ENCODE measurements around the gene ARHGEF7.

The ARHGEF7 gene

DNA sequence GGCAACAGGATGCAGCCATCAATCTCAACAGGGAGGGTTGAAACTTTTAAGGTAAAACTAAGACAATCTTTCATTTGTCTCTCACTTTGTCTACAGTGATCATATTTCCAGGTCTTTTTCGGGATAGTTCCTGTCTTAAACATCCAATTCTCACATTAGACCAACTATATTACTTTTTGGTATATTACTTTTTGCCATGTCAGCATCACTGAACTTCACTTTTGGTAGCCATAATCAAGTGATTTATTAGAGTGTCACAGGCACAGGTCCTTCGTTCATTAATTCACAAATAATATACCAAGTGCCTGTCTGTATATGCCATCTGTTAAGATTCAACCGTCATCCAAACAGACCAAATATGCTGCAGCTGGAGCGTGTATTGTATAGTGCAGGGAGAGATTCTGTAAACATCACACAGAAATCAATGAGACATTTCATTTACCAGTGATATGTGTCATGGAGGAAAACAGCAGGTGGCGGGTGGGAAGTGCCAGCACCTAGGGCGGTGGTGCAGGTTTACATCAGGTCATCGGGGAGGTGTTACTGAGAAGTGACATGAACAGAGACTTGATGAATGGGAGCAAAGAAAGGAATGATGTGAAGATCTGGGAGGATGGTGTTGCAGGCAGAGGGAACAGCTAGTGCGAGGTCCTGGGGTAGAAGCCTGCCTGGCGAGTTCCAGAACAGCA is 24.9 kb downstream of the ARHGEF7 start:
- no peak for DNase-seq (ENCODE audit: low spot score)

DNA sequence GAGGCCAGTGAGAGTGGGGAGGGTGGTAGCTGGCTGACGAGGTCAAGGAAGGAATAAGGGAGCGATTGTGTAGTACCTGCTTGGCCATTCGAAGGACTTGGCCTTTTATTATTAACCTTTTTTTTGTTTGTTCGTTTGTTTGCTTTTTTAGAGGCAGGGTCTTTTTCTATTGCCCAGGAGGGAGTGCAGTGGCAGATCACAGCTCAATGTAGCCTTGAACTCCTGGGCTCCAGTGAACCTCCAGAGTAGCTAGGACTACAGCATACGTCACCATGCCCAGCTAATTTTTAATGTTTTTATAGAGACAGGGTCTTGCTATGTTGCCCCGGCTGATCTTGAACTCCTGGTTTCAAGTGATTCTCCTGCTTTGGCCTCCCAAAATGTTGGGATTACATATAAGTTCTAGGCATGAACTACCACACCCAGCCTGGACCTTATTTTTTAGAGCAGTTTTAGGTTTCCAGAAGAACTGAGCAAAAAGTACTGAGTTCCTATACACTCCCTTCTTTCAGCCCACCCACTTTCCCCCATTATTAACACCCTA is 25.5 kb downstream of the ARHGEF7 start:
- no peak for DNase-seq (ENCODE audit: low spot score)

DNA sequence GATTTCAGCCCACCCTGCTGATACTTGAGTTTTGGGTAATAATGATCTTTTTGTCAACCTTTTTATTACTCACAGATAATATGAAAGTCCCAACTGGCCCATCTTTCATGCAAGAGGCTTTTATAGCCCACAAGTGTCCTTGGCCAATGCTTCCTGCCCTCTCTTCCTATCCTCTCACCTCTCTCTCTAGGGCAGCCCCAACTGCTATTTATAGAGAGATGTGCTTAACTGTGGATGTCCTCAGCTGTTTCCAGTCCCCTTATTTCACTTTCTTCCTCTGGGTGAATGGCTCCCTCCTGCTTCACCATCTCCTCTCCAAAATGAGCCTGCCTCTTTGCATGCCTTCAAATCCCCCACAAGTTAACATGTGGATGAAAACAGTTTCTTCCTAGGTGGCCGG is 27.4 kb downstream of the ARHGEF7 start:
- DNase-seq (ENCODE audit: low spot score): no peak

DNA sequence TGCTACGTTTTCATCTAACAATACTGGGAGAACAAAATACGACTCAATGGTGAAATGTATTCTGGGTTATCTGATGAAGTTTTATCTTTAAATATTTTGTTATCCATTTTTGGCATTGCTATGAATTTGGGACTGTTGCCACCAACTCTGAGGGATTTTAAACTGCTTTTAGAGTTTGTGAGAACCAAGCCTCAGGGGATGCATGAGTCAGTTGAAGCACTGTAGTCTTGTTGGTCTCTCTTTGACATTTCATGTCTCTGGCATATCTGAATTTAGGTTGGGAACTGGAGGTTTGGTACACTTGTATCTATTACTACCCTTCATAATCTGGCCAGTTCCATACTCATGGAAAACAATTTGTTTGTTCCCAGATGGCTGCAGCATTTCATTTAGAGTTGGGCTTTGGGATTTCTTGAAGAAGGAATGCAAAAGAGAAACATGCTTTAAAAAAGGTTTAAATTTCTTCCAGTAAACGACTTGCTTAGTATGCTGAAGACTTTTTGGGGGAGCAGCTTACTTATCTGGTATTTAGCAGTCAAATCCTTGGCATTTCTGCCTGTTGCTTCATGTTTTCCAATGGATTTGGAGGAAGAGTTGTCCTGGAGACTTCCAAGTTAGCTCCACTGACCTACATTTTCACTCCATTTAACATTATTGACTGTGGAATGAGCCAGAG is 28.9 kb downstream of the ARHGEF7 start:
- DNase-seq (ENCODE audit: low spot score): no peak

DNA sequence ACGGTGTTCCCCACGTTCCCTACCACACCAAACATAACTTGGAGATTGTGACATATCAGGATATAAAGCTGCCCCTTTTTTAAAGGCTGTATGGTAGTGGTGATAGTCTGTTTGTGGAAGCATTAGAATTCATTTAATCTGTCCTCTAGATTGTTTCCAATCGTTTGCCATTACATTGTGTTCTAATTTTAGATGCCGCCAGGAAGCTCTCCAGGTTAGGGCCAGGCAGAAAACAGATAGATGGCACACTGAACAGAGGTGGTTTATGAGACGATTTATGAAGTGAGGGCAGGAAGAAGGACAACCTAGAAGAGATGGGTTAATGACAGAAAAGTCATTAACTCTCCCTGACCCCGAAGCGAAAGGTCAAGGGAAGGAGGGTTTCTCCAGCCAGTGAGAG is 30.0 kb downstream of the ARHGEF7 start:
- no peak for DNase-seq (ENCODE audit: low spot score)

DNA sequence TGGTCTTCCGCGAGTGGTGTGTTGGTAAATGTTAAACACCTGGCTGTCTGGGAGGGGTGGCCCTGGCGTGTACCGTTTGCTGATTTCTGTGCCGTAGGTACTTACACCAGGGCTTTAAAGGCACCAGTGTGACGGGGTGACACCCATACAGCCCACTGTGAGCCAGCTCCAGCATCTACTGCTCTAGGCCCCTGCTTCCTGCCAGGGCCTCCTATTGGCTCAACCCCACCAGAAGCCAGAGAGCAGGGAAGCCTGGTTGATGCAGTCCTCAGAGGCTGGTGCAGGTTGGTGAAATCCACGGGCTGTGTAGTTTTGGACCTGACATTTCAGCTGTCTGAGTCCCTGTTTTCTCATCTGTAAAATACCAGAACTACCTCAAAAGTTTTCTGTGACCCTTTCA is 30.4 kb downstream of the ARHGEF7 start:
- no peak for DNase-seq (ENCODE audit: low spot score)

DNA sequence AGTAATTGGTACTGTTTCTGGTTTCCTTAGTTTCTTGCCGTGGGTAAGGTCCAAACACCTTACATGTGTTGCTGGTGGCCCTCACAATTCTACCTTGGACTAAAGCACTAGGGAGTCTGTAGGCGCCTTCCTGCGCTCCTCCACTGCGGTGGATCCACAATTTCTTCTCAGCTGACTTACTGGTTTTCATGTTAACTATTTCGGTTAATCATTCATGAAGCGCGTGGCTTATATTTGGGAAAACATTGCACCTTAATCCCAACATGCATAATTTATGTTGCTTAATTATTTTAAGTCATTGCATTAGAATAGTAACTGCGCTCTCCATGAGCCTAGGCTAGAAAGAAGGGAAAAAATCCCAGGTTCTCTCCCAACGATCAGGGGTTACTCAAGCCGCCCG is 37.7 kb downstream of the ARHGEF7 start:
- DNase-seq (ENCODE audit: low spot score): no peak

DNA sequence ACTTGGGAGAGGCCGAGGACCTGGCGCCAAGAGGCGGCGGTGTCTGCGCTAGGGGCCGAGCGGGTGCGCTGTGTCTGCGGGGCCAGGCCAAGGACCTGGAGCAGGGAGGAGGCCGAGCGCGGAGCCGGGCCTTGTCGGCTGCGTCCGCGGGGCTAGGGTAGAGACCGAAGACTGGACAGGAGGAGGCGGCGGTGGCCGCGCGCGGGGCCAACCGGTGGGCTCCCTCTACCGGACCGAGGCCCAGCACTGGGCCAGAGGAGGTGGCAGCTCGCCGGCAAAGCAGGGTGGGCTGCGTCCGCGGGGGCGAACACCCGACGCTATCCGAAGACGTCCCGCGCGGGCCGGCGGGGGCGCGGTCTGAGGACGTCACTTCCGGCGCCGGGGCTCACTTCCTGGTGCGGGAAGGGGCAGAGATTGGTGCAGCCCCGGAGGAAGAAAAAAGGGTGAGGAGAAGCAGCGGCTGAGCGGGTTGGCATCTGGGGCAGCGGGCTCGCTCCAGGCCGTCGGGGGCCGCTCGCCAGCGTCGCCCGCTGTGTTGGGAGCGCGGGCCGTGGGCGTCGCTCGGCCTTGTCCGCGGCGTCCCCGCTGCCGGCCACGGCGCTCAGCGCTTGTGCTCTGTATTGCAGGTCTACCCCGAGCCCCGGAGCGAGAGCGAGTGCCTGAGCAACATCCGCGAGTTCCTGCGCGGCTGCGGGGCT is 38.3 kb downstream of the ARHGEF7 start:
- peak; percentile 91 for DNase-seq (ENCODE audit: low spot score)

DNA sequence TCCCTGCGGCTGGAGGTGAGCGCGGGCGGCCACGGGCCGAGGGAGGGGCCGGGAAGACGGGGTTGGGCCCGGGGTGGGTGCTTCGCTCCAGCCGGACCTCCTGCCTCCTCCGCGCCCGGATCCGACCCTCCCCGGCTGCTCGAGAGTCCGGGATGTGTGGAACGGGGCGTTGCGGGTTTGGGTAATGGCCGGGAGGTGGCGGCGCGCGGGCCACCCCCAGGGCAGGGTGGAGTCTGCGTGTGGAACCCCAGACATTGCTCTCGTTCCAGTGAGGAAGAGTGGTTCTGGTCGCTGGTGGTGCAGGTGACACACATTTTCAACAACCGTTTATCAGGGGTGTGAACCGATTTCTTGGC is 38.8 kb downstream of the ARHGEF7 start:
- peak; percentile 45 for DNase-seq (ENCODE audit: low spot score)

DNA sequence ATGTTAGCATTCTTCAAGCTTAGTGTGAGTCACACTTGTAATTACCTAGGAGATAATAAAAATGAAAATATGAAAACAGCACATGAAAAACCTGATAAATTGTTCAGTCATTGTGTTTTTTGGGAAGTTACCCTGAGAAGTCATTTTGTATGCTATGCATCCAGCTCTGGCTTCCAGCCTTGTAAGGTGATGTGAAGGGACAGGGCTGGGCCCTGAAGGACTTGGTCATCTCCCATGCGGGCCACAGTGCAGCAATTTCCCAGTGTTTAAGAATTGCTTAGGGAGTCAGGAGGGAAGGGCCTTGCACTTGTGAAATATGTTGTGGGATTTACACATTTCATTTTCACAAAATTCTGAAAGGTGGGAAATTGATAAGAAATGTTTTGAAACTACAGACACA is 41.3 kb downstream of the ARHGEF7 start:
- no peak for DNase-seq (ENCODE audit: low spot score)

DNA sequence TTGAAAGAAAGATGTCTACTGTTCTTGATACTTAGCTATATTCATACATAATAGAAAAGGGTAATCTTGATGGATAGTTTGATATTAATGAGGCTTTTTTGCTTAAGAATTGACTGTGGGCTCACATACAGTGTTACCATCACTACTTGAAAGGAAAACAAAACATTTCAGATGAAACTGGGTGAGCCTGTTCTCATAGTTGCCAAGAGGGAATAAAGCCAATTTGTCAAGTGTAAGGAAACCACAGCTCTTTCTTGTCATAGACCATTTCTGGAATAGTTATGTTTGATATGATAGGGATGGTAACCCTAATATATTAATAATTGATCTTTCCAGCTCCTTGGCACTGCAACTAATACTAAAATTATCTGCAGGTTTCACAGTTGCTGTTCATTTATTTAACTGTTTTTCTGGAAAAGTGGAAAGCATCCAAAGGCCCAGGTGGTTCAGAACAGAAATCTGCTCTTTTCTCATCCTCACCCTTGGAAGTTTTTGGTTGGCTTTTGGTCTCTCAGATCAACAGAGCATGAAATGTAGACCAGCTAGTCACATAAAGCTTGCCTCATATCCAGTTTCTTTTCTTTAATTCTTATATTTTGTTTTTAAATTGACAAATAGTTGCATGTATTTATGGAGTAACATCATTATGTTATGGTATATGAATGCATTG is 43.2 kb downstream of the ARHGEF7 start:
- DNase-seq (ENCODE audit: low spot score): no peak

DNA sequence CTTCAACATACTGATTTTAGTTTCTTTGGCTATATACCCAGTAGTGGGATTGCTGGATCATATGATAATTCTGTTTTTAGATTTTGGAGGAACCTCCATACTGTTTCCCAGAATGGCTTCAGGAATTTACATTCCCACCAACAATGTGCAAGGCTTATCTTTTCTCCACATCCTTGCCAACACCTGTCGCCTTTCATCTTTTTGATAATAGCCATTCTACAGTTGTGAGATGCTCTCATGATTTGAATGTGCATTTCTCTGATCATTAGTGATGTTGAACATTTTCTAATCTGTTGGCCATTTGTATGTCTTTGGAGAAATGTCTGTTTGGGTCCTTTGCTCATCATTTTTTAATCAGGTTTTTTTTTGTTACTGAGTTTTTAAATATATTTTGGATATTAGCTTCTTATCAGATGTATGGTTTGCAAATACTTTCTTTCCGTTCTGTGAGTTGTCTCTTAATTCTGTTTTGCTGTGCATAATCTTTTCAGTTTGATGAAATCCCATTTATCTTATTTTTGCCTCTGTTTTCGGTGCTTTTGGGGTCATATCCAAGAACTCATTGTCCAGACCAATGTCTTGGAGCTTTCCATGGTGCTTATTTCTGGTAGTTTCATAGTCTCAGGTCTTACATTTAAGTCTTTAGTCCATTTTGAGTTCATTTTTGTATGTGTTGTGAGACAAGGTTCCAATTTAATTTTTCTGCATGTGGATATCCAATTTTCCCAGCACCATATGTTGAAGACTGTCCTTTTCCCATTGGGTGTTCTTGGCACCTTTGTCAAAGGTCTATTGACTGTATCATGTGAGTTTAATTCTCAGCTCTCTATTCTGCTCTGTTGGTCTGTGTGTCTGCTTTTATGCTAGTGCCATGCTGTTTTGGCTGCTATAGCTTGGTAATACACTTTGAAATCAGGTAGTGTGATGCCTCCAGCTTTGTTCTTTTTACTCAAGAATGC is 44.5 kb downstream of the ARHGEF7 start:
- DNase-seq (ENCODE audit: low spot score): no peak

DNA sequence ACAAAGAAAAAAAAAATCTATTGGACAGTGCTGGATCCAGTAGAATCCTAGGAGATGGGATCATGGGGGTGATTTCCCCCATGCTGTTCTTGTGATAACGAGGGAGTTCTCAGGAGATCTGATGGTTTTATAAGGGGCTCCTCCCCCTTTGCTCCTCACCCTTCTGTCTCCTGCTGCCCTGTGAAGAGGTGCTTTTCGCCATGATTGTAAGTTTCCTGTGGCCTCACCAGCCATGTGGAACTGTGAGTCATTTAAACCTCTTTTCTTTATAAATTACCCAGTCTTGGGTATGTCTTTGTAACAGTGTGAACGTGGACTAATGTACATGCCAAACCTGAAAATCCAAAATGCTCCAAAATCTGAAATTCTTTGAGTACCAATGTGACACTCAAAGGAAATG is 45.5 kb downstream of the ARHGEF7 start:
- no peak for DNase-seq (ENCODE audit: low spot score)

DNA sequence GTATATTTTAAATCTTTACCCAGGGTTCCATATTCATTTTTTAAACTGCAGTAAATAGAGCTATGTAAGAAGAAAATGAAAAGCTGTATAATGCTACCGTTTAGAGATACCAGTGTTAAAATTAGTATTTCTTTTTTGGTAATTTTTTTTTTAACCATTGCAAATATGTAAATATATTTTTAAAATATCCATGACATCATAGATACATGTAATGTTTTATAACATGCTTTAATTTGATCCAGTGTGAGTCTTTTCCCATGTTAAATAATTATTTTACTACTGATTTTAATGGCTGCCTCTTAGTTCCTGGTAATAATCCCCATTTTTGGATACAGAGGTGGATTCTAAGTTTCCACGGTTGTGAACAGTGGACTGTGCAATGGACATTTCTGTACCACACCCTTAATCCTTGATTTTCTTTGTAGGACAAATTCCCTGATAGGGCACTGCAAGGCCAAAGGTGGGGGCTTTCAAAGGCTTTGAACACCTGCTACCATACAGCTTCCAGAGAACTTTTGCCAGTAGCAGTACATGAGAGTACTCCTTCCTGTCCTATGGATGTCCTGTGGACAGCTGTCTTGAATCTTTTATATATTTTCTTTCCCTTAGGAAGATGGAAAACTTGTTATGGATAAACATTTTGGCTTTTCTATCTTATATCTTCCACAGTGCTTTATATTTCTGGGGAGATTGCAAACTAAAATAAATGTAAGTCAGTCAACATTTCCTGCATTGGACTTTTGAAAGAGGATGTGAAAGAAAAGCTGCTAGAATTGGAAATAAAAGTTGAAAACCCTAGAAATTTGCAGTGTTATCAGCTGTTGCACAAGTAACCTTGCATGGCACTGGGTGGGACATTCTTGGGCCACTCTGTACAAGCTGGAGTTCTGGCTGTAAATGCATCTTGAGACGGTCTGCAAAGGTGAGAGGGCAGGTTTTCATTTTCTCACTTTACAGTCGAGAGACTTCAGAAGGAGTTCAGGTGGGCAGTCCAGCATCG is 46.8 kb downstream of the ARHGEF7 start:
- DNase-seq (ENCODE audit: low spot score): no peak

DNA sequence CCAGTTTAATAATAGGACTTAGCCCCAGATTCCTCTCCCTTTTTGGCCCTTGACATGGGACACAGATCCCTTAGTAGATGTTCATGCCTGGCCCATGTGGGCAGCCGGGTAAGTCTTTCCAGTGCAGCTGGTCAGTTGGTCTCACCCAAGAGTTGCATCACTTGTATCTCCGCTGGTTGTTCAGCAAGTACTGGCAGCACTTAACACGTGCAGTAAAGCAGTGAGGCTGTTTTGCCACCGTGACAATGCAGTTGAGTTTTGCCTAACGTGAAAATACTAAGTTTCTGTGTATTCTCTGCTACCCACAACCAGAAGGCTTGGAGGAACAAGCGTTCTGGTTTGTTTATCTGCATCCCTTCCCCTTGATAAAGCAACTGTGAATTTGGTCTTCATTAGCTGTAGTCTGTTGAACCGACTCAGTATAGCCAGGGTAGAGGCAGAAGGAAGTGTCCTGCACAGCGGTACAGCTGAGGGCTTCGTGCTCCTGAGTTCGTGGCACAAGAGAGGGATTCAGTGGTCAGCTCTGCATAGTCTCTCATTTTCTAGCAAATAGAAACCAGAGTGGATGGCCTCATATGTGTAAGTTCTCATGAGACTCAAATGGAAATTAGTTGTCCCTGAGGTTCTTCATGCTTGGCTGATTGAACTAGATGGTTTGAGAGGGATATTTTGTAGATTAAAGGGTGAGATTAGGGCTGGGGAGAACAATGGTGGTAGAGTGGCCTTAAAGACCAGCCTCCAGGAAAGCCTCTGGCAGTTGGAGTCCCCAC is 50.3 kb downstream of the ARHGEF7 start:
- DNase-seq (ENCODE audit: low spot score): no peak

DNA sequence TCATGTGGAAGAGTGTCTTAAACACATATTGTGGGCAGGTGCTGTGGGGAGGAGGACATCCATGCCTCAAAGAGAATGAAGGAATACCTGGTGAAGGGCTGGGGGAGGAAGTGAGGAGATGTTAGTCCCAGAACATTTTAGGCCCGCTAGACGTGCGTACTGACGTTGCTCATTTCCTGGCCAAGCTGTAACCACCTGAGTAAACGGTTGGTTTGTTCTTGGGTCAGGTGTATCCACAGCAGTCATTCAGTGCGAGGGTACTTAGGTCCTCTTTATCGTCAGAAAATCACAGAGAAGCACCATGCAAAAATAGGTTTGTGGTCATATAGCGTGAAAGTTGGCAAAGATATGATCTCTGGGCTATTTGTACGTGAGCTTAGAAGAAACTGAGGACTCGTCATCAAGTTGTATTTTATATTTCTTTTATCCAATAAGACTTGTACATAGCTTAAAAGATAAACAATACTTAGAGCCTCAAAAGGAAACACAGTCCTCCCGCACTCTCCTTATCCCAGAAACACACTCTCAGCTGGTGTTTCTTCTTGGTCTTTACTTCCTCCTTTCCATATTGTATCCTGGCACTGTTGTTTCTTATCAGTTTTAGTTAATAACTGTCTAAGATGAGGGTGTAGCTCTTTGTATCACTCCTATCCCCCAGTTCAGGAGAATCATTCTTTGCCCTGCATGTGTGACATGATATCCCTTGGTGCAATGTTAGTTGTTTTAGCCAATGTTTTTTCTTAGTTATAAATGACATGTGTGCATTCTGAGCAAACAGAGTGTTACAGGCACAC is 52.0 kb downstream of the ARHGEF7 start:
- no peak for DNase-seq (ENCODE audit: low spot score)

DNA sequence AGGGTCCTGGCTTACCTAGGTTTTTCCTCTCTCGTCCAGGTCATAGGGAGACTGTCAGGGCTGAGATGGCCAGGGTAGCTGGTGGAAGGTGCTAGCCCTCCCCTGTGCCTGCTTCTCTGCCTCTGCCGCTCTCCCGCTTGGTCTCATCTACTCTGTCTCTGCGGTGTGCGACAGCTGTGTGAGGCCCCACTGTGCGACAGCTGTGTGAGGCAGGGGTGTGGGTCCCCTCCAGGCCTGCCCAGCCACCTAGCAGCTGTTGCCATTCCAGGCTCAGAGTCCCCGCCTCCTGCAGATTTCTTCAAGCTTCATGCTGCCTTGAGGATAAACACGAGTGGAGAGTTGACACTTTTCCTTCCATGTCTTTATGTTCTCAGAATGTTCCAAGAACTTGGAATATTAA is 53.0 kb downstream of the ARHGEF7 start:
- DNase-seq (ENCODE audit: low spot score): no peak

DNA sequence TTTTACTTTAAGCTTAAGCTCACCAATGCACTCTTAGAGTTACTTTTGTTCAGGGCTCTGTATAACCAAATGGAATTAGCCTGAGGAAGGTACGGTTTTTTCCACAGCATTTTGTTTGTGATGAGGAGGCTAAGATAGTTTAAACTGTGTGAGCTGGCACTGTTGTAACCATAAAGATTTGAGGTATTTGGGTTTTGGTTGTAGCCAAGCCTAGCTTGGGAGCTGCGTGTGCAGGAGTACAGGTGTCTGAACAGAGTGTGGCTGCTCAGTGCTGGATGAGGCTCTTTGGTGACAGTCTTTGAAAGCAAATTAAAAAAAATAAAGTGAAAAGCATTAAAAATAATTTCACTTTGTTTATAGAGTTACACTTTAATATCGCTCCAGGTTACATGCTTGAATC is 56.0 kb downstream of the ARHGEF7 start:
- no peak for DNase-seq (ENCODE audit: low spot score)

DNA sequence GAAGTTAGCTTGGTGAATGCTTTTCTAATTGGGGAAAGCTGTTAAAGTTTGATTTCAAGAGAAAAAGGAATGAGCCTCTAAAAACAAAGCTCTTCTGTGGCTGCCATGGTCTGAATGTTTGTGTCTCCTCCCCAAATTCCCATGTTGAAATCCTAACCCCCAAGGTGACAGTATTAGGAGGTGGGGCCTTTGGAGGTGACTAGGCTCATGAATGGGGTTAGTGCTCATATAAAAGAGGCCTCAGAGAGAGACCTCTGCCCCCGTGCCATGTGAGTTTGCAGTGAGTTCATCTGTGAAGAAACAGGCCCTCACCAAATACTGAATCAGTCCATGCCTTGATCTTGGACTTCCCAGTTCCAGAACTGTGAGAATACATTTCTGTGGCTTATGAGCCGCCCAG is 56.5 kb downstream of the ARHGEF7 start:
- DNase-seq (ENCODE audit: low spot score): no peak
